ENCODE data around the gene SERBP1.
"Not testable (repeated sequence)": the region's sequence is repeated elsewhere in the genome, so short reads cannot be mapped to it uniquely, and the experiment has no call there.

Gene SERBP1

DNA sequence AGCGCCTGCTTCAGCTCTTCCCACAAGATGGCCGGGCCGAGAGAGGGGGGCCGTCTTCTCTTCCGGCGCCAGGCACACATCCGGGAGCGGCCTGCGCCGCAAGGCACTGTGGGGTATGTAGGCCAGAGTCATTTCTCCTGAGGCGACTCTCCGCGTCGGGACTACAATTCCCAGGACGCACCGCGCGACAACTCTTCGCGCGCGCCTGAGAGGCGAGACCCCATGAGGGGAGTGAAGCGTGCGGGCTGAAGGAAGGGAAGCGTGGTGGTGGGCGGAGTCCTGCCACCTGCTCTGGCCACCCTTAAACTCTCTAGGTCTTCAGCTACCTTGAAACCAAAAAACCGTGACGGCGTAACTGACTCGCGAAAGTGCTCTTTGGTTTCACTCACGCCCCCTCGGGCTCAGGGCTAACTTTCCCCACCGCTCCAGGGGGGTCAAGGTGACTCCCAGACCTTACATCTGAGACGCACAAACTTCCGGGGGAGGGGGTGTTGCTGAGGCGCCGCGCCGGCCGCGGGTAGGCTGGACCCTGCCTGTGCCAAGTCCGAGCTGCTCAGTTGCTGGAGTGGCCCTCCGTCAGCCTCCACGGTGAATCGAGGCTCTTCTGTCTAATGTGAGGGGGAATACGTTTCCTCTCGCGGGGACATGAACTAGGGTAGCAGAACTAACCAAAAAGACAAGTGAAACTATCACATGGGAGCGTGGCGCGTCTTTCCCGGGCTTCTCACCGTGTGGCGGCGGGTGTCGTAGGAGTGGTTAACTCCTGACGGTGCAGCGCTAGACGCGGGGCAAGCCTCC is at the start of gene SERBP1:
SERBP1 (minus strand) TSS at position 45 of the 798 bp plus-strand sequence. CDS start 102 bp downstream, outside the sequence.
- peak; percentile 96 for DNase-seq

DNA sequence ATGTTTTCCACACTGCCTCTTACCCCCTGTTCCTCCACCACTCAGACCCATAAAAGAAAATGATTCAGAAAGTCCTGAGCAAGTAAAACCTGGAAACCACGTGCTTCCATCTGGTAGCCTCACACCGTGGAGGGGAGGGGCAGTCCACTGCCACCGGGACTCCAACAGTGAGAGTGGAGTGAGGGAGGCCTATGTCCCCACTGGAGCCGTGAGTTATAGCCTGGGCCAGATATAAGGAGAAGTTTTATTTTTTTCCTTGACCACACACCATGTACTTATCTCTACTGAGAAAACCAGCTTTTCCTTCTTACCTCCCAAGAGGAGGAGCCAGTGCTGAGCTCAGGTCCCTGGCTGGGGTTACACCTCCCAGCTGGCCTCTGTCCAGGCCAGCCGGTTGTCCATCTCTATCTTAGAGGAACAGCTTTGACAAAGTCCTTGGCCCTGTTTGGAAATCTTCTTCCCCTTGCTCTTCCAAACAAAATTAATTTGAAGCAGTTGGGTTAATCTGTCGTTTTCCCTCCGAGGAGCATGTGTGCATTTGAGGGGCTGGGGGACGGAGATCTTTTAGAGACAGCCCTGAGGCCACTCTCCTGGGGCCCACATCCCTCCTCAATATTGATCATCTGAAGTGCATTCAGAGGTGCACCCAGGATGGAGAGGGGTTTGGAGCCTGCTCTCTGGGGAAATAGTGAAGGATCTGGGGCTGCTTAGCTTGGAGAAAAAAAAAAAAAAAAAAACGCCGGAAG is 49.1 kb upstream of the SERBP1 start:
- DNase-seq = peak; percentile 66

DNA sequence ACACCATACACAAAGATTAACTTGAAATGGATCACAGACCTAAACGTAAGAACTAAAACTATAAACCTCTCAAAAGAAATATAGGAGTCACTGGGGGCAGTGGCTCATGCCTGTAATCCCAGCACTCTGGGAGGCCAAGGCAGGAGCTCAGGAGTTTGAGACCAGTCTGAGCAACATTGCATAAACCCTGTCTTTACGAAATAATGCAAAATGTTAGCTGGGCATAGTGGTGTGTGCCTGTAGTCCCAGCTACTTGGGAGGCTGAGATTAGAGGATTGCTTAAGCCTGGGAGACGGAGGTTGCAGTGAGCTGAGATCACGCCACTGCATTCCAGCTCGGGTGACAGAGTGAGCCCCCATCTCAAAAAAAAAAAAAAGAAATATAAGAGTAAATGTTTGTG is 46.7 kb upstream of the SERBP1 start:
- DNase-seq = no peak

DNA sequence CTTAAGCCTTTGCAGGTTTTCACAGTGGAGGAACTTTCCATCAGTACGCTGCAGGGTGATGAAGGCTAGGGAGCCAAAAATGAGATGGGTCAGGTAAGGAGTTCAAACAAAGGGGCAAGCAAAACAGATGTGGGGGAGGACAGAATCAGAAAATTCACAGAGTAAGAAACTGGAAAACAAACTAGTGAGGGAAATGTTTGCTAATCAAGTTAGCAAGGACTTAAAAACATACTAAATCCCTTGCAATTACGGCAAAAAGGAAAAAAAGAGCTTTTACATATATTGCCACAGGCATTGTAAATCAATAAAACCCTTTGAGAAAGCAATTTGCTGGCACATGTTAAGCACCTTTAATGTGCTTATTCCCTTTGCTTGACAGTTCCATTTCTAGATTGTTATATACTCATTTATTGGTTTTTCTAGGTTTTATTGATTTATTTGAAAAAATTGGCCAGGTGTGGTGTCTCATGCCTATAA is 45.8 kb upstream of the SERBP1 start:
- DNase-seq = no peak

DNA sequence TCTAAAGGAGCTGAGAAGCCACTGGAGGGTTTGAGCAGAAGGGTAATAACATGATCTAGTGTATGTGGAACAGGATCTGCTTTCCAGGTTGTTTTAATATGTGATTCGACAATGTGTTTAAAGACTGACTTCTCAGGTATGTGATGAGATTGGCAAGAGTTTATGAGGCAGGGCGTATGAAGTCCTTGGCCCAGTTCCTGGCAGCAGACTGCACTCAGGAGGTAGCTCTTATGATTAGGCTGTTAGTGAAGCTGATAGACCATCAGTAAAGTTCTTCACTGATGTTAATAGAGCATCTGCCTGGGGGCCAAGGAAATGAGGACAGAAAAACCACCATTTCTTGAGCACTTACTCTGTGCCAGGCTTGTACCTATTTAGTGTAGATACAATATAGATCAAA is 41.9 kb upstream of the SERBP1 start:
- no peak for DNase-seq

DNA sequence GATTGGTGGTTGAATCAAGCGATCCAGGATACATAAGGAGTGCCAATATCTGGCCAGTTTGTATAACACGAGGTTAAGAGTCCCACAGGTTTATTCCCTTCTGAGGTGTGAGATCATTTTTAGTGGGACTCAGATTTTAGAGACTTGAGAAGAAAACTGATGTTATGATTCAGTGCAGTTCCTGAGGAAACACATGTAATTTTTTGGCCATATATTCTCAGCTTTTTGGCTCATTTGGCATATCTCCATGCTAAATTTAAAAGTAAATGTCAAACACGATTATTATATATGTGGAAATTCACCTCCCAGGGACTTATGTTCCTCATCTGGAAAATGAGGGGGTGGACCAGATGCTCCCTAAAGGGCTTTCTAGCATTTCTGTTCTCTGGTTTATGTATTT is 39.2 kb upstream of the SERBP1 start:
- DNase-seq = no peak

DNA sequence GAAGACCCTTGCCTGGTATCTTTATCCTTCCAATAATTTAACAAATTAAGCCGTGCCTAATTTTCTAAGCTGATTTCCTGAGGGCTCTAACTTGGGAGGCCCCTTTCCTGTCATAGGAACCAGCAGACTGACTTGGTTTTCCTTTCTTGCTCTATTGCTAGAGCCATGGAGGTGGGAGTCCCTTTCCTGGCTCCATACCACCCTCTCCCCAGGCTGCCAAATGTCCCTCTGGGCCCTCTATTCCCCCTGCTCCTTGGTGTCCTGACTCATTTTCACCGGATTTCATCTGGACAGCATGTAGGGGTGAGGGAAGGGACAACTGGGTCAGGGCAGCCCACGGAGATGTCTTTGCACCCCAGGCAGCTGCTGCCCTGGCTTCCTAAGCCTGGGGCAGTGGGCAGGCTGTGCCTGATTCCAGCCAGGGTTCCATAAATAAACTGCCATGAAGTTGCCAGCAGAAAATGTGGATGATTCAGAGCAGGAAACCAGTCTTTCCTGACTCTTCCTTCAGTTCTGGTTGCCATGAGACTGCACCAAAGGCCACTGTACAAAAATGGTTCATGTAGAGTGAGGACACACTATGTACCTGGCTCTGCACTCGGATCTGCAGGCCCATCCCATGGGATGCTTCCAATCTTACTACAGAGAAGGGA is 38.0 kb upstream of the SERBP1 start:
- no peak for DNase-seq

DNA sequence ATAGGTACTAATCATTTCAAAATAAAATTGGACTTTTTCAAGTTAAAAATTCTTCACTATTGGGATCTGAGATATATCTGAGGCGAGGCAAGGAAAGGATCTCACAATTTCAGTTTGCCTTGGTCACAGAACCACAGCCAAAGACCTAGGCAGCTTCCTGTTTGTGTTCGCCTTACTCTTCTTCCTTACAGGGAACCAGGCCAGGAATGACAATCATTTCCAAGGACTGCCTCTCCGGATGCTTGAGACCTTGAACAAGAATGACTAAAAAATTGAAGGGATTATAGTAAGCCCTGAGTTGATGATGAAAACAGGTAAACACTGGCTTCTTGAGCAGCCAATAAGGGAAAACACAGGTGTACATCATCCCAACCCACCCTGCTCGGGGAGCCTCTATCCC is 35.2 kb upstream of the SERBP1 start:
- DNase-seq = no peak

DNA sequence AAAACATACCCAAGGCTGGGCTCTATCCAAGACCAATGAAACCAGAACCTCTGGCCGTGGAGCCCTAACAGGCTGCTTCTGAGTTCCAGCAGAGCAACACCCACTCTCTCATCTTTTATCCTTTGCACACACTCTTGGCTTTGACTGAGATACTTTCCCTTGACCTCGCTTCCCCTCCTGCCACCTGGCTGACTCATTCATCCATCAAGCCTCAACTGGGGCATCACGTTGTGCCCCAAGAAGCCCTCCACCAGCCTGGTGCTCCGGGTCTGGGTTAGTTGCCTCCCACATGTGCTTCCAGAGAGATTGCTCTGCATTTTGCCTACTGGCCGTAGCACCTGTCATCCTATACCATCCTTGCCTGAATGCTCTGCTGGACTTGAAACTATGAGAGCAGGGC is 34.5 kb upstream of the SERBP1 start:
- no peak for DNase-seq

DNA sequence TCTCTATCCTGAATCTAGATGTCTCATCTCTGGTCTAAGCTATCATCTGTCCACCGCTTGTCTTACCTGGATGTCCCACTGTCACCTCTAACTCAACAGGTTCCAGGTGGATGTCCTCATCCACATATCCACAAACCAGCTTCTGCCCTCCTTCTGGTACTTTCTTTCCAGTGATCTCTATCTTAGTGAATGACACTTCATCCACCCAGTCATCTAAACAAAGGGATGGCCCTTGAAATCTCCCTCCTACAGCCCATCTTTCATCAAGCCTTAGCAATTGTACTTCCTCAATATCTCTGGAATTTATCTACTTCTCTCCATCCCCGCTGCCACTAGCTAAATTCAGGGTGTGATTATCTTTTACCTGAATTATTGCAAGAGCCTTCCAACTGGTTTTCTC is 33.9 kb upstream of the SERBP1 start:
- no peak for DNase-seq

DNA sequence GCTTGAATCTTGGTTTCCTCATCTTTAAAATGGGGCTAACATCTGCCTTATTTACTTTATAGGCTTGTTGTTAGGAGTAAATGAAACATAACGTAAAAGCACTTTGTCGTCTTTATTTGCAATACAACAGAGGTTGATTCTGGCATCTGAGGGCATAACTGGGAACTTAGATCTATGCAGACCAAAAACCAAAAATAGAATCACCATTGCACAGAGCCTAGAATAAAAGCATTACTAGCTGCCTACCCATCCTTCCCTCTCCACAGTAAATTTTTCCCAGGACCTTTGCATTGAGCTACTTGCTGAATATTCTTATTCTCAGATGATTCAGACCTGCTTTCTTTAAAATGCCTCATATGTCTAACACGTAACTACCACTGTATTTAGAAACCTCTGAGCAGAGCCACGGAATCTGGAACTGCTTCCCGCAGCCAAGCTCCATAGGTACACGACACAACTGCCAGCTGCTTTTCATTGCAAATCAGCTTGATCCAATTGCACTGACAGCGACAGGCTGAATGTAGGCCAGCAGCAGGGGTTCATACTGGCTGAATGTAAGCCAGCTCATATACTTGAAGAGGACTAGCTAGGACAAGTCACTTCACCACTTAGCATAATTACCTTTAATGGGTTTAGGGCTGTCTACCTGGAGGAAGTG is 33.2 kb upstream of the SERBP1 start:
- no peak for DNase-seq

DNA sequence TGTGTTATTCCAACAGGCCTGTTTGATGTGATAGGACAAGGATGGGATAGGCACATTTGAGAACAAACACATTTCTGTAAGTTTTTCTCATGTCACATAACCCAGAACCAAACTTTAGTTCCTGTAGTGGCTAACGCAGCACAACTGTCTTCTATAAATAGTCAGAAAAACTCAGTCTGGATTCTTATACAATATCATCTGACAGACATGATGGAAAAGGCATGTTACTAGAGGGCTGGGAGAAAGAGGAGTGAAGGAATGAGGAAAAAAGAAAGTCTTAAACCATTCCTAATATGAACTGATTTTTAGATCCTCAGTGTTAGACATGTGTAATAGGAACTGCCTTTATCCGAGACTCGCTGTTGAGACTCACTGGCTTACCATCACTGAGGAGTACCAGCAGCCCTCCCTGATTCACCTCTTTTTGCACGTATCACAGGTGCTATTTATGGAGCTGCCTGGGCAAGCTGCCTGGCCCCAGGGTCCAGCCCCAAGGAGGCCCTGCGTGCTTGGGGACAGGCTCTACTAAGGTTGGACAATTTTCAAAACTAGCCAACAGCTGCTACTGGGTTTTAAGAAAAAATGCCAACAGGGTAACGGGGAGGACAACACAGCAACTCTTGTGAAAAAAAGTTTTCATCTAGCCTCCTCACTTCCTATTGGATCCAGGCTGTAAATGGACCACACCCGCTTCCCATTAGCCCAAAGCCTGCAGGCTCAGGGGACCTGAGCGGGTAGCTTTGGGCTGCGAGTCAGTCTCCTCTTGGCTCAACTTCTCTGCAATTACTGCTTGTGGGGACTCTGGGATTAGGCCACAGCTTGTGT is 30.7 kb upstream of the SERBP1 start:
- peak; percentile 44 for DNase-seq

DNA sequence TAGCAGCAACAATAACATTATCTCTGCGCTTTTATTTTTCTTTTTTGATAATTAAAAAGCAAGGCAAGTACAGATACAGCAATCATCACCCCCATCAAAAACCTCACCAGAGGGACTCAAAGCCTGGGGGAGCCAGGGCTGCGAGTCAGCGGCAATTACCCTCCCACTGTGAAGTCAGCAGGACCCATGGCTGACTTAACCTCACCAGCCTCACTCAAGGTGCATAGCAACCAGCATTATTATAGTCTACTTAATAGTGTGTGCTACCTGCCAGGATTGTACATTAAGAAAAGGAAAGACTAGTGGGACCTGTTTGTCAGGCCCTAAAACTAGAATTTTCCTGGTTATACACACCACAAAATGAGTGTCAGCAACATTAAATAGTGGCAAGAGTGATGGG is 28.9 kb upstream of the SERBP1 start:
- no peak for DNase-seq

DNA sequence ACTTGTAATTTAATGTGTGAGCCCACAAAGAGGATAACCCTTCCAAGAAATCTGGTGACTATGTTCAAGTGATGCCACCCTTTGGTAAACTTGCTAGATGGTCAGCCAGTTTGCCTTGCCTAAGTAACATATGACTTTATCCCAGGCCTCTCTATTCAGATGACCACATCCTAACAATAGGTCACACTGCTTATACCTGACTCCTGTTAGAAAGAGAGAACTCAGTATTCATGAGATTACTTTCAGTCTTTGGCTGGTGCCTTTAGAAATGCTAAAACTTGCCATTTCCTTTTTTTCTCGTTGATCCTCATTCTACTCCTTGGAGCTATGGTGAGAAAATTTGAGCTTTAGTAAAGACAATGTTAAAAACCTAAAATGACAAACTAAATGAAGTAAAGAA is 28.5 kb upstream of the SERBP1 start:
- no peak for DNase-seq

DNA sequence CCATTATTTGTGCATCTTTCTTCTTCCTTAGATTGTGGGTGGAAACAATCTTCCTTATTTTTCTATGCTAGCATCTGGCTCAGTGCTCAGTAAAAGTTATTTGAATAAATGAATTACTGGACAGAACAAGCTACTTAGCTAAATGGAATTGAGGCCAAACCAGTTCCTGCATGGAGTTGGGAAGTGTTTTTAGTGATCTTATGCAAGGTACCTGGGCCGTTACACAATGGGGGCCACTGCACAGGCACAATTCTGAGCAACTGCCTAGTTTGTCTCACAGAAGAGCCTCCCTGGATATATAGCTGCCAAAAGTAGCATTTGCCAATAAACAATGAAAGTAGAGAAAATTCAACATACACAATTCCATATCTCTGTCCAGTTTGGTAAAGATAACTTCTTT is 27.0 kb upstream of the SERBP1 start:
- no peak for DNase-seq

DNA sequence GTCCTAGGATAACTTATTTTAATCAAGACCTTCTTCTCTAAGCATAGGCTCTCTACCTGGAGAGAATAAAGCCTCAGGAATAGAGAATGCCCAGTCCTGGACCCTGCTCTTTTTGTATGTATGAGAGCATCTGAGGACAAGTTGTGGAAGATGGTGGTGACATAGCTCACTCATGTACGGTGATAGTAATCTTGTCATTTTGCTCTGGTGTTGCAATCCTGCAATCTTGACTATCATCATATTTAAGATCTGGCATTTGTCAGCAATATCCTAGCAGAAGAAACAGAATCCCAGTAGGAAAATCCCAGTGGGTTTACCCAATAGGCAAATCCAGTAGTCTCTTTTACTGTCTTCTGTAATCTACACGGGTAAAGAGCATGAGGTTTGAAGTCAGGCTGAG is 21.6 kb upstream of the SERBP1 start:
- DNase-seq = no peak

DNA sequence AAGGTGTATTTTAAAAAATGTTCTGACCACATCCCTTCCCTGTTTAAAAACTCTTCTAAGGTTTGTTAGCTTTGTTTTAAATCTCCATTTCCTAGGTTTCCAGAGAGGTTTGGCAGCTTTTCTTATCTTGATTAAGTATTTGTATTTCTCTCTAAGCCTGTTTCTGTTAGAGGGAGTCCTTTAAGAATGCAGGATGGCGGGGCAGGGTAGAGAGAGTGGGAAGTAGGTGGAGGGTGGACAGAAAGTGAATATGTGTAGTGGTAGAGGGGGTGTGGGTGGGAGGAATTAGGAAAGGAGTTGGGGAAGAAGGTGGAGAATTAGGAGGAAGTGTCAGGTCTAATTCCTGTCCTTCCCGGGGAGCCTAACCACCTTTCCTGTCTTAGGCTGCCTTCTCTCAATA is 21.2 kb upstream of the SERBP1 start:
- no peak for DNase-seq

DNA sequence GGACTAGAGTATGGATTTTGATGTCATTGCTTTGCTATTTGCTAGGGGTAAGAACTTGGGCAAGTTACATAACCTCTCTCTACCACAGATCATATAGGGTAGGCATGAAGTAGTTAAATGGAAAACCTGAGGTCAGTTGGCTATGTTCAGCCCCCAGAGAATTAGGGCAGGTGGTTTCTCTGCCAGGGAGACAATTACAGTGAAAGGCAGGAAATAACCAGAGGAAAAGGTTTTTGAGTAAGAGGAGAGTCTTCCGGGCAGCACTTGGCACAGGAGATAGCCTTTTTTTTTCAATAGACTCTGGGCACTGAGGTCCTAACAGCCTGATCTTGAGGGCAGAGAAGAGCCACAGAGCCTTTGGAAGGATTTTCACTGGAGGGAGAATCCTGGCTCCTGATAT is 16.7 kb upstream of the SERBP1 start:
- no peak for DNase-seq

DNA sequence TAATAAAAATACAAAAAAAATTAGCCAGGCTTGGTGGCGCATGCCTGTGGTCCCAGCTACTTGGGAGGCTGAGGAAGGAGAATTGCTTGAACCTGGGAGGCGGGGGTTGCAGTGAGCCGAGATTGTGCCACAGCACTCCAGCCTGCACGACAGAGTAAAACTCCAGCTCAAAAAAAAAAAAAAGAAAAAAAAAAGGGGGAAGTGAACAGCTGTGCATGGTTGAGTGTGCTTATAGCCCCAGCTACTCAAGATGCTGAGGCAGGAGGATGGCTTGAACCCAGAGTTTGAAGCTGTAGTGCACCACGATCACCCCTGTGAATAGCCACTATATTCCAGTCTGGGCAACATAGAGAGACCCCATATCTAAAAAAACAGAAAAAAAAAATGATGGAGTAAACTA is 15.8 kb upstream of the SERBP1 start:
- not testable (repeated sequence) for DNase-seq

DNA sequence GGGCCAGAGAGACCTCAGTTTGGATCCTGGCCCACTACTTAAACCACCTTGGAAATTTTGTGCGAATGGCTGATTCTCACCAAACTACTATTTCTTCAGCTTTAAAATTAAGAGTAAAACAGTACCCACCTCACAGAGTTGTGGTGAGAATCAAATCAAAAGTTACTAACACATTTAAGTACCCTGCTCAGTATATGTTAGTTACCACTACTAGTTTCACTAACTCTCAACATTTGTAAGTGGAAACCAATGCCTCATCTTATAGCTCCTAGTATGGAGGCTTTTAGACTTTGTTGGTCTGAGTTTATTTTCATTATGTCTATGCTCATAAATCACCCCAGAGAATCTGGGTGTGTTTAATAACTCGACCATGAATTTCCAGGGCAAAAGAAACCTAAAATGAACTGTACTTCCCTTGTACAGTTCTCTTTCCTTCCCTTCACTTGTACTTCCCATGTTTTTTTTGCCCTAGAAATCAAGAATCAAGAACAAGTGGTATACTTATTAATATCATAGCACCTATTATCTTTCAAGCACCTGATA is 11.6 kb upstream of the SERBP1 start:
- no peak for DNase-seq

DNA sequence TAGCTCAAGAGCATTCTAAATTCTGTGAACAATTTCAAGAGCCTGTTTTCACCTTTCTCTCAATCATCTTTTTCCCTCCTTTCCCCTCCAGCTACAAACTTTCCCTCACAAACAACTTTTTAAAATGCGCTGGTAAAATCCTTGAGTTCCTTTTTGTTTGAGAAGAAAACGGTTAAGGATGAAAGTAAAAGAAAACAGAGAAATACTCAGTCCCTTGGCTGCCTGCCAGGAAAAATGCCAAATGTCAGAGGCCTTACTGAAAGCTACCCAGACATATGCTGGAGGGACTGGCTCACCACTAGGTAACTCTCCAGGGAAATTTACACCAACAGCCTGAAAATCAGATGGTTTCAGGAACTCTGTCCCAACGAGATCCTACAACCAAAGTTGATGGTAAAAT is 11.0 kb upstream of the SERBP1 start:
- peak; percentile 92 for DNase-seq

DNA sequence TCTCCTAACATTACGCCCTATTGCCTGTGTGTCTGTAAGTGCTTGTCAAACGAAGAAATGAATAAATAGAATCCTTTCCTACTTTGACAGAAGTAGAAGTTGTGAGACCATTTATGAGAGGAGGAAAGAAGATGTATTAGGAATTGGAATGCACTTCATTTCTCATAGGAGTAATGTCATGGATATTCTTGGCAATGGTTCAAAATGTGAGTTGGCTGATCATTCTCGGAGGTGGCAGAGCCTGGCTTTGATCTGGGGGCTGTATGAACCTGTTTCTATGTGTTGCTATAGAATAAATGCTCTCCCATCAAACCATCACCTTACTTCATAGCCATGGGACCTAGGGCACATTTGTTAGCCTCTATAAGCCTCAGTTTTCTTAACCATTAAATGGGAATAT is 10.1 kb upstream of the SERBP1 start:
- DNase-seq = no peak
